H1 (cell line): ENCODE data around the gene COL16A1.

Experiments
- CTCF ChIP-seq, 3 experiments: IDR thresholded peaks; 1 replicate in 2 of 3; 2 replicates in 1 of 3; pipeline versions ENCODE4 v1.5.1 to v1.6.1; 2011; ENCODE audit warnings: low read length in 3 of 3, mild to moderate bottlenecking in 3 of 3, inconsistent platforms in 2 of 3, low read depth in 1 of 3, moderate library complexity in 1 of 3; ENCODE audit not compliant: insufficient read depth in 1 of 3; ENCODE audit errors: control extremely low read depth in 1 of 3
- EP300 ChIP-seq, 2 experiments: IDR thresholded peaks; 1 replicate in 1 of 2; 2 replicates in 1 of 2; pipeline ENCODE4 v1.6.1; 2011 to 2012; ENCODE audit warnings: low read depth in 2 of 2, low read length in 2 of 2, mild to moderate bottlenecking in 2 of 2, borderline replicate concordance in 1 of 2, inconsistent platforms in 1 of 2, moderate library complexity in 1 of 2
- HDAC6 ChIP-seq: IDR thresholded peaks from one replicate; pipeline ENCODE4 v1.7.1; 2012; ENCODE audit warnings: low read depth, mild to moderate bottlenecking, inconsistent platforms, low read length, moderate library complexity
- POLR2A ChIP-seq, 2 experiments: IDR thresholded peaks; 1 replicate in 1 of 2; 2 replicates in 1 of 2; pipeline ENCODE4 v1.6.1; 2011; ENCODE audit warnings: low read depth in 2 of 2, low read length in 2 of 2, mild to moderate bottlenecking in 2 of 2; ENCODE audit errors: control extremely low read depth in 1 of 2
- POLR2AphosphoS5 ChIP-seq: IDR thresholded peaks from 2 replicates; pipeline ENCODE4 v1.6.1; 2011; ENCODE audit warnings: low read depth, low read length
- RAD21 ChIP-seq, 2 experiments: IDR thresholded peaks in 1 of 2; conservative IDR thresholded peaks in 1 of 2; 2 replicates each; pipeline ENCODE4 v1.6.1; 2011; ENCODE audit warnings: low read depth in 2 of 2, low read length in 2 of 2, improper control_type of control experiment in 1 of 2, inconsistent platforms in 1 of 2, mild to moderate bottlenecking in 1 of 2, moderate library complexity in 1 of 2
- SP1 ChIP-seq: IDR thresholded peaks from 2 replicates; pipeline ENCODE4 v1.6.1; 2011; ENCODE audit warnings: low read depth, low read length
- SP2 ChIP-seq: IDR thresholded peaks from 2 replicates; pipeline ENCODE4 v1.6.1; 2012; ENCODE audit warnings: mild to moderate bottlenecking, low read length, inconsistent platforms
- SUZ12 ChIP-seq: fragments of 200-600 bp; sonication (generic); IDR thresholded peaks from 2 replicates; pipeline ENCODE4 v1.6.1; 2012; ENCODE audit warnings: mild to moderate bottlenecking, inconsistent platforms, low read length, moderate library complexity, mixed read lengths
- TCF12 ChIP-seq: IDR thresholded peaks from 2 replicates; pipeline ENCODE4 v1.6.1; 2011; ENCODE audit warnings: low read depth, mild to moderate bottlenecking, low read length
- YY1 ChIP-seq: IDR thresholded peaks from 2 replicates; pipeline ENCODE4 v1.6.1; 2011; ENCODE audit warnings: low read depth, mild to moderate bottlenecking, low read length

- no peak for TF ChIP-seq RAD21 (IDR thresholded peaks at IDR 0.05 in 1 of 2, conservative IDR thresholded peaks at IDR 0.05 in 1 of 2; ENCODE audit: low read depth in 2 of 2, low read length in 2 of 2)
- TF ChIP-seq SP1: peak; percentile 38; the same call in 1 of the 2 replicates
- TF ChIP-seq CTCF (IDR thresholded peaks at IDR 0.05; ENCODE audit: control extremely low read depth in 1 of 3, insufficient read depth in 1 of 3, low read depth in 1 of 3, low read length in 3 of 3): no peak
- TF ChIP-seq TCF12: no peak
- no peak for TF ChIP-seq HDAC6
- TF ChIP-seq YY1: no peak
- TF ChIP-seq POLR2A (IDR thresholded peaks at IDR 0.05; ENCODE audit: control extremely low read depth in 1 of 2, low read depth in 2 of 2, low read length in 2 of 2): no peak
- TF ChIP-seq POLR2AphosphoS5: no peak
- TF ChIP-seq SP2: no peak
- TF ChIP-seq EP300 (IDR thresholded peaks at IDR 0.05; ENCODE audit: borderline replicate concordance in 1 of 2, low read depth in 2 of 2, low read length in 2 of 2): no peak
- TF ChIP-seq SUZ12: no peak
Observed at GRCh38 chr1:31642366-31642765, 61.5 kb downstream of the COL16A1 start.
